NCI-H345 treated with DMSO at 0.1 percent for 48 hours (cell line): ENCODE results near the gene LEMD2.

Experiments used
- DNase-seq: peaks from one replicate; lab custom pipeline; 2025; ENCODE audit not compliant: unreplicated experiment; lab: John Stamatoyannopoulos, UW

LEMD2 gene

DNA sequence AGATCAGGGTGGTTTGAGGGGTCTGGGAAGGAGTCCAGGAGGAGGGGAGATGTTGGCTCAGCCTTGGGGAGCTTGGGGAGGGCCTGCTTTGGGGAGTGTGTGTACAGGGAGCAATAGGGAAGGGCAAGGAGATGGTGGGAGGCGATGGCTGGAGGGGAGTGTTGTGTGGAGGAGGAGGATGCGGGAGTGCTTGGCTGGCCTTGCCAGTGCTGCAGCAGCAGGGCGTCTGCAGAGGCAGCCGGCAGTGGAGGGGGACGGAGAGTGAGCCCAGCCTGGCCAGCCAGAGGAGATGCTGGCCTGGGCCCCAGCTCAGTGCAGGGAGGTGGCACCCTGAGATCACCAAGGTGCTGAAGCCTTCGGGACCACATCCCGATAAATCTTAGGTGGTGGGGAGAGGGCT is 46.1 kb downstream of the LEMD2 start:
- DNase-seq = no peak

DNA sequence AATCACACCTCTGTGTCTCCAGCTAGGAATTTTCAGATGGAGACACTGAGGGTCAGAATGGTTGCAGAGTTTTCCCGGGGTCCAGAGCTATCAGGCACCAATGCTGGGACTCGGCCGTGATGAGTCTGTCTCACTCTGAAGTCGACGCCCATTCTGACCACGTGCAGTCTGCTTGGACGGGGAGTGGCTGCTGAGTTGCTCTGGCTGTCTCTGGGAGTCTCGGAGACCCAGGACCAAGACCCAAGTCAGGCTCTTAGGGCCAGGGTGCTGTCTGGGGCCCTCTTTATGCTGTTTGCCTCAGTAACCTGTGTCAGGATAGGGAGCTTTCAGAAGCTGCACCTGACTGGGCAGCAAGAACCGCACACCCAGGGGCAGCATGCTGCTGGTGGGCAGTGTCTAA is 46.8 kb downstream of the LEMD2 start:
- no peak for DNase-seq

DNA sequence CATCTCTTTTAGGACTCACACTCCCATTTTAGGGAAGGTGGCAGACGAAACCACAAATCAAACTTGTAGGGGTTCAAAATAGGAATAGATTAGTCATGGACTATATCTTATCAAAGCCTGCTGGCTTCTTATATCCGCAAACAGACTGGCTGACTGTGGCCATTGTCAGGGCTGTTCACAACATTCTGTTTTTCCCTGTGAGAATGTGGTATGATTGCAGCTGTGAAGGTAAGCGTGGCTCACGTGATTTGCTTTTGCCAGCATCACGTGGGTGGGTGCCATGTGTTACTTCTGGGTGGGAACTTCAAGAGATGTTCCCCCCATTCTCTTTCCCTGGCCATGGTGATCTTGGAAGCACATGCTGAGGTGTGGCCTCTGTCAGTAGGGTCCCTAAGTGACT is 48.1 kb downstream of the LEMD2 start:
- DNase-seq = no peak

DNA sequence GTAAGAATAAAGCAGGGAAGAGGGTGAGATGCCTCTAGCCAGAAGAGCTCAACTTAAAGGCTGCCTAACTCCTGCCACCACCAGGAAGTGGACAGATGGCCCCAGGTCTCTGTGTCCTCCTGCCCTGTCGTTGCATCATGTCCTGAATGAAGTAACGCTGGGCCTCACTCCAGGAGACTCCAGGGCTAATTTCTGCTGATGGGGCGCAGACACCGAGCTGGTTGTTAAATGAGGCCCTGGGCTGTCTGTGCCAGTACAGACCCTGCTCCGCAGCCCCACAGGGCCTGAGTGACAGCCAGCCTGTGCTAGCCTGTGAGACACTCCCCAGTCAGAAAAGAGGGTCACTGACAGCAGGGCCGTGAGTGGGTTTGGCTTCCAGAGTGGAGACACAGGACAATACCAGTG is 48.7 kb downstream of the LEMD2 start:
- no peak for DNase-seq

DNA sequence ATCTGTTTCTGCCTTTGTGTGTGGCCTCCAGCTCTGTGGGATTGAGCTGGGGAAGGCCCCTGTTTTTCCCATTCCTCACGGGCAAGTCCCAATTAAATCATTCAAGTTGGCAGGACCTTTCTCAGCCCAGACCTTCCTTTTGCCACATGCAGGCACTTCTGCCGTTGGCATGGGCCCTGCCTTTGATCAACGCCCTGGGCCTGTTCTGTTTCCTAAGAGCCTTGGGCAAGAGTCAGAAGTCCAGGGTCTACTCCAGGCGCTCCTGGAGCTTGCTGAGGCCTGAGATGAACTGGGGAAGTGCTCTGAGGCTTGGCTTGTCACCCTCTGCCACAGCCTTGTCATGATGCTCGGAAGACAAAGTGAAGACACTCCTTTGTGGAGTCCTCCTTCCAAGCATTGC is 49.4 kb downstream of the LEMD2 start:
- DNase-seq = no peak

DNA sequence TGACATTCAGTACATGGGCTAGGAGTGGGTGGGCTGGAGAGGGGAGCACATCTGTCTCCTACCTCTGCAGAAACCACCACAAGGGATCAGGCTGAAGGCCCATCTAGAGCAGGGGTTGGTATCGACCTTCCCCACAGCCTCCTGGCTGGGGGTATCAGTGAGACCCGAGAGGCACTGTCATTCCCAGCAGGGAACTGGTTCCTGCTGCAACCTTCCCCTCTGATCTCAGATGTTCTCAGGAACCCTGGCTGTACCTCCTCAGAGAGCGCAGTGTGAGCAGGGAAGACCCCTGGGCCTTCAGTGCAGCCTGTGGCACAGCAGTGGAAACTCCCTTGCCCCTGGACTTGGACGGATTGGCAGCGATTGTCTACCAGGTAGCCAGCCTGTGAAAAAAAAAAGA is 50.1 kb downstream of the LEMD2 start:
- no peak for DNase-seq

DNA sequence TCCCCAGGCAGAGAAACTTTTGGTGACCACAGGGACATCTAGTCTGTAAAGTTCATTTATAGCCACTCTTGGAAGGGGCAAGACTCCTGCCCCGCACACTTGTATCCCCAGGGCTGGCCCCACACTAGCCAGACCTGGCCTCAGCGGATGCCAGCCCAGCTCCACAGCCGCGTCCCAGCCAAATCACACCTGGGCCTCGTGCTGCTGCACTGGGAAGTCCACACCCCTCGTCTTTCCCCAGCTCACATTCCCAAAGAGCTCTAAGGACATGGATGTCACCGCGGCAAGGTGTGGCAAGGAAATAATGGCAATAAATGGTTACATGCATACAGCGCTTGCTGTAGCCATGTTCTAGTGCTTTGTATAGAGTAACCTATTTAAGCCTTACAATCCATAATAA is 50.8 kb downstream of the LEMD2 start:
- no peak for DNase-seq

DNA sequence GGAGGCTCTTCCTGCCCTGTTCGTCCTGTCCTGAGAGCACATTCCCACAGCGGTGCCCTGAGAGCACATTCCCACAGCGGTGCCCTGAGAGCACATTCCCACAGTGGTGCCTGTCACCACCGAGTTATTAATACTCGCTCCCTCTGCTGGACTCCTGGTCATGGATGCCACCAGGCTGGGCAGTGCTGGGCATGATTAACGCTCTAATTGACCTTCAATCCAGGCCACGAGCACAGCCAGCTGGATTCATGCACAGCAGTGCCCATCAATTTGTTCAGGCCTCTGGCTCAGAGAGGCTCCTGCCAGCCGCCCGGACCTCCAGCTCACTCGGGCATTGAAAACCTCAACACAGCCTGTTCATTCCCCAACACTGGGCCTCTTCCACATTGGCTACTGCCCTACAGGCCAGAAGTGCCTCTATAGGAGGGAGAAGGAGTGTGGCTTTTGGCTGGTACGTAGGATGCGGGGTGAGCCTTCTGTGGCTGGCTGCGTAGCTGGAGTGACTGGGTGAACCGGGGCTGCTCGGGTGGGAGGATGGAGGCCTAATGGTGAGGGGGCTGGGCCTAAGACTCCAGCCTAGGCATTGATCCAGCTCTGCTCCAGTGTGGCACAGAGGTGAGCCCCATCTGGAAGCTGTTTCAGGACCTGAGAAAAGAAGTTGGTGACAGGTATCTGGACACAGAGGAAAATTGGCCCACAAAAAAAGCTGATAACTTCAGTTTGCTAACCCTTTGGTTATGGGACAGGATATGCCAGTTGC is 51.5 kb downstream of the LEMD2 start:
- DNase-seq = no peak

DNA sequence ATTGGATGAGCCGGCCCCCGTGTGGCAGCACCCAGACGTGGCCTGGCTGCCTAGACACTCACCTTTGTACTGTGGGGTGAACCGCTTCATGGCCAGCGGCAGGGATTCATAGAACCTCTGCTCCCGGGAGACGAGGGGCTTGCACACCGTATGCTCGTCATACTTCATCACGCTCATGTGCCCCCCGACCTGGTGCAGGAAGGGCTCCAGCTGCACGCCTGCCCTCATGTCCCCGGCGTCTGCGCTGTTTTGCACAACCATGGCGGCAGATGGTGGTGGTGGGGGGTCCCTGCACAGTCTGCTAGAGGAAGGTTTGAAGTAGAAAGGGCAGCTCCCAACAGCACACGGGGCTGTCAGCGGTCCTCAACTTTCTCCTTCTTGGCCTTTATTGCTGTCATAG is 53.7 kb downstream of the LEMD2 start:
- DNase-seq = no peak

DNA sequence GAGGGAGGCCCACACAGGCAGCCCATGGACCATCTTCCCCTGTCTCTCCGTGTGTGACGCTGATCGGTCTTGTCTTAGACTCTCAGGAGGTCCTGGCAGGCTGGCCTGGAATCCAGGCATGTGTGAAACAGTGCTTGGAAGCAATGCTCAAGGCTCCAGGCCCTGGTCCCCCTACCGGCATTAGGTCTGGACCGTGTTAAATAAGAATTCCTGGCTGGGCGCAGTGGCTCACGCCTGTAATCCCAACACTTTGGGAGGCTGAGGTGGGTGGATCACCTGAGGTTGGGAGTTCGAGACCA is 55.3 kb downstream of the LEMD2 start:
- DNase-seq = no peak

DNA sequence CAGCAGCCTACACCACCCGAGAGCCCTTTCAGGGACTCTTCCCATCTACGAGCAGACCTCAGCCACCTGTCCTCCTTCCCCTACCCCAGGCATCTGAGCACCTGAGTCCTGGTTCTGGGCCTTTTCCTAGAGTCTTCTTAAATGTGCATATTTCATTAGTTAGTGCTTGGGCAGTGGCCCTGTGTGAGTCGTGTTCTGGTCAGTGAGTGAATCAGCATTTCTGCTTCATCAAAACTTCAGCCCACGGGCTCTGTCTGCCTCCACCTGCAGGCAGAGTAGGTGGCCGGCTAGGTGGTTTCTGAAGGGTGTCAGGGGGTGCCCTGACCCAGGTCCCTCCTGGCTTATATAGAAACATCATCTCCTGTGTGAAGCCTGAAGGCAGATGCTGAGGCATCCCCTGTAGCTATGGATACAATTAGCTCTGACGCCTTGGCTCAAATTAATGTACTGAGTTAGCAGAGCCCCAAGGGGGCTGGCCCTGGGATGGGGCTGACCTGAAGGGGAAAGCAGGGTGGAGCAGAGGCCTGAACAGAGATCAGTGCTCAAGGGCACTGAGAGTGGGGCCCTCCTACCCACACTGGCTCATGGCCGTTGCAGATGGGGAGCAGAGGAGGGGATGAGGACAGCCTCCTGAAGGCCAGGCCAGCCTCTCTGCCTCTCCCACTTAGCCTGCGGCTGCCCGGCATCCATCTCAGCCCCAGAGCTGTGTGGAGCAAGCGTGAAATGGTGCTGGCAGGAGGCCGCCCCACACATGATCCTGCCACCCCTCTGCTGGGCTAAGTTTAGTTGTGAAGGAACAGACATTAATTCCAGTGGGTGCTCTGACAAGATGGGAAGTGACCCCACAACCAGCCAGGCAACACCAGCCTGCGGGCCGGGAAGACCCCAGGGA is 55.9 kb downstream of the LEMD2 start:
- DNase-seq = no peak

DNA sequence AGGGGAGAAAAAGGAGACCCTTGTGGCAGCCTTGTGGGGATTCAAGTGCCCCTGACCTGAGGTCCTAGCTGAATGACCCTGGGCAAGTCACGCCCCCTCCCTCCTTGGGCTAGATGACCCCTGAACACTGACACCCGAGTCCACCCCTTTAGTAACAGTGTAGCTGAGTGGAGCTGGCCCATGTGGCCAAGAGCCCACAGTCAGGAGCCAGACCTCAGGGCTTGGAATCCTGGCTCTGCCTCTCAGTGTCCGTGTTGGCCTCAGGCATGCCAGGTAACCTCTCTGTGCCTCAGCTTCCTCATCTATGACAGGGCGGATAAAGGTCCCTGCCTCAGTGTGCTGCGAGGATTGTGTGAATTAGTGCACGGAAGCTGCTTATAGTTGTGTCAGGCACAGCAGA is 56.5 kb downstream of the LEMD2 start:
- no peak for DNase-seq

DNA sequence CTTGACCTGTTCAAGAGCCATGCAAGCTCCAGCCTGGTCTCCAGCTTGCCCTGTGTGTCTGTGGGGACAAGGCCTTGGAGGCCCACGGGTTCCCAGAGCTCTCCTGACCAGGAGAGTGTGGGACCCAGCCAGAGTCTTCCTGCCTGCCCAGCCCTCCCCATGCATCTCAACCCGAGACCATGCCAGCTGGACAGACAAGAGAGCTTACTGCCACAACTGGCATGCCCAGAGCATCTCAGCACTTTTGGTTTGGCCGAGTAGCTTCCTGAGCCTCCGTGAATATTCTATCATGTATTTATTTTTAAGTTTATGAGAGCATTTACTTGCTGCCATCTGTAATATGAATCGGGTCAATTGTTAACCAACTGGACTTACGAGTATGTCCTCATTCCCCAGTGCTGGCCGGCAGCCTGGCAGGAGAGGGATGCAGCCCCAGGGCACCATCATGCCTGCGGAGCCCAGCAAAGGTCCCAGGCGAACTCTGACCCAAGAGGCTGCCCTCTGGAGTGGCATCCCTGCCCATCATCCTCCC is 57.1 kb downstream of the LEMD2 start:
- no peak for DNase-seq

DNA sequence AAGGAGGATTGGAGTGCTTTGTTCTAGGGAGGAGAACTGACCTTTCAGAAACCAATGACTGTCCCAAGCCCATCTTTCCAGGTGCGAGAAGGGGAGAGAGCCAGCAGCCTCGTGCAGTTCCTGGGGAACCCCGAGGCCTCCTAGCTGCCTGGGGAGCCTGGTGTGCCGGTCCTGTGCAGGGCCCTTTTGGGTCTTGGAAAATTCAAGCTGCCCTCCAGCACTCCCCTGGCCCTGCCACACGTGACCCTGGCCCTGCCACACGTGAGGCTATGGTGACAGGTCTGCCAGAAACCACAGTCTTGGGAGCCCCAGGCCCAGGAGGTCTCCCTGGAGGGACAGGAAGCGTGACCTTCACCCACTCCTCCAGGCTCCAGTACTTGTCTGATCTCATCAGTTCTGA is 57.9 kb downstream of the LEMD2 start:
- DNase-seq = no peak

DNA sequence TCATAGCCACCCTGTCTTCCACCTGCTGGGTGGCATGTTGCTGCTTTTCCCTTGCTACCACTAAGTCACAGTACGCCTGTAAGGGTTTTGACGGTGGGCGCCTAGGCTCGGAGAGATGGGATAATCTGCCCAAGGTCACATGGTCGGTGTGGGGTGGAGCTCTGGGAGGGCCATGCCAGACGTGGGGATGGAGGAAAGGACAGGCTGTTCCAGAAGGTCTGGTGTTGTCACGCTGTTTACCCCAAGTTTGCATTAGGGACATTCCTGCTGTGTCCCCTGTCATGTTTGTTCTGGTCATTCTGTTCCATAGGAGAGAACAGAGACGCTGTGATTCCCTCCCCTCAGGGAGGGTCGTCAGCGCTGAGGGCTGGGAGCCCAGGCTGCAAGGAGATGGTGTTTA is 58.3 kb downstream of the LEMD2 start:
- DNase-seq = no peak

DNA sequence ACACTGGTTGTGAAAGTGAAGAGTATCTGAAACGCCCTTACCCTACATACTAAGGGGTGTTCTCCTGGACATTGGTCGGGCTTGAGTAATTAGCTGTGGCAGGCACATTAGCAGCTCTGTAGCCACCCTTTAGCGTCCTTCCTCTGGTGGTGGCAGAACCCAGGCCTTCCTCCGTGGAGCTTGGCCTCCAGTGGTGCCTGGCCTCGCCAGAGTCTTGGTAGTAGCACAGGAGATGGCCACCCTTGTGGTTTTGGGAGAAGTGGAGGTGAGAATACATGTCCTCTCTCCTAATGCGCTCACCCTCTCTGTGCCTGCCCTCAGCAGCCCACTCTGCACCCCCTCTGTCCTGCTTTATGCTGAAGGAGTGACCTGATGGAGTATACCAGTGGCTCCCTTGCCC is 59.9 kb downstream of the LEMD2 start:
- no peak for DNase-seq

DNA sequence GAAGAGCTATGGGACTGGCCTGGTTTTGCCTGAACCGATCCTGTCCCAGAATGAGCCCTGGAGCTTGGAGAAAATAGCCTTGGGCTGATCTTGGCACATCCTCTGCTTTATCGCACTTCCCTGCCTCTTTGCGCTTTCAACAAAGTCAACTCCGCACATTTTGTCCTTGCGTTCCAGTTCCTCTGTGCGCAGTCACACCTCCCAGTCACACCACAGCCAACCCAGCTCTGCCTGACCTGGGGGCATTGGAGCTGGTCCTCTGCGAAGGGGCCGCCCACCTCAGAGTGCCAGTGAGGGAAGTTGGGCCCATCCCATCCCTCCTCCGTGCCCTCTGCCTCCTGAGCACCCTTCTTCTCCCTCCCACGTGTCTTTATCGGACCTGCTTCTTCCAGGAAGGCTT is 60.5 kb downstream of the LEMD2 start:
- DNase-seq = no peak

DNA sequence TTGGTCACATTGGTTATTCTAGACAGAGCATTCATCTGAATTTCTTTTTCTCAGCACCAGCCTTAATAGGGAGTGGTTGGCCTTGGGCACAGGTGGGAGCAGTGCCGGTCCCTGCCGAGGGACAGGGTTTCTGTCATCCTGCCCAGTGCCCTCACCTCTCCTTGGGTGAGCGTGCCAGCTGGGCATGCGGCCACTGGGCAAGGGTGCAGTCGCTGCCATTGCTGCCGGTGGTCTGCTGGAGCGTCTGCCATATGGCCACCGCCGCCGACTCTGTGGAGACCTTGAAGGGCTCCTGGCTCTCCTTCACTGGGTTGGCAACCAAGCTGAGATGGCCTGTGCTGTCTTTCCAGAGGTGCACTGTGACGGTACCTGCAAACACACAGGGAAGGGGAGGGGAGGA is 61.0 kb downstream of the LEMD2 start:
- no peak for DNase-seq

DNA sequence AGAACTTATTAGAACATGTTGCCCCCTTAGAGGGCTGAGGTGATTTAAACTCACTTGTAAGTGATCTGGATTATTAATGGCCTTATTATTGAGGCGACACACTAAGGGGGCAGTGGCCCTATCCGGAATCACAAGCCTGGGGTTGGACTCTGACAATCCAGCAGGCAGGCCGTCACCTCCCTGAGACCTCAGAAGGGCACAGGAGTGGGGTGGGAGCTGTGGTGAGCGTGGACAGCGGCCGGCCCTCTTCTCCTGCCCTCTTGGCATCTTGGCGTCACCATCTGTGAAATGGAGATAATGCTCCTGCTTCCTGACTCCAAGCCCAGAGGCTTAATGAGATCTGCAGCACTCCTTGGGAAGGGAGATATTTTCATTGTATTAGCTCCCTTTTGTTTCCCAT is 61.8 kb downstream of the LEMD2 start:
- no peak for DNase-seq

DNA sequence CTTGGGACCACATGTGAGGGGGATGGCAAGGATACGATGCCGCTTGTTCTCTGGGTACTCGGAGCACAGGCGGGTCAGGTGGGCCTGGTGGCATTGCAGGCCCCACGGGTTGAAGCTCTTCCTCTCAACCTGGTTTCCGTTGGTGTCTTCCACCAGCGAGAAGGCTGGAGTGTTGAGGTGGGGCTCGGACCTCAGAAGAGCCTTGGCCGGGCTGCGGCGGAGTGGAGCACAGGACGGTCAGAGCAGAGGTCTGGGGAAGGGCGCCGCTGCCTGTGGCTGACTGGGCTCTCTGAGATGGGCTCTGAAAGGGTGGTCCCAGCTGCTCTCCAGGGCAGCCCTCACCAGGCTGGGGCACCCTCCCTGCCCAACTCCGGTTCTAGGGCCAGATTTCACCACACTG is 62.2 kb downstream of the LEMD2 start:
- no peak for DNase-seq

DNA sequence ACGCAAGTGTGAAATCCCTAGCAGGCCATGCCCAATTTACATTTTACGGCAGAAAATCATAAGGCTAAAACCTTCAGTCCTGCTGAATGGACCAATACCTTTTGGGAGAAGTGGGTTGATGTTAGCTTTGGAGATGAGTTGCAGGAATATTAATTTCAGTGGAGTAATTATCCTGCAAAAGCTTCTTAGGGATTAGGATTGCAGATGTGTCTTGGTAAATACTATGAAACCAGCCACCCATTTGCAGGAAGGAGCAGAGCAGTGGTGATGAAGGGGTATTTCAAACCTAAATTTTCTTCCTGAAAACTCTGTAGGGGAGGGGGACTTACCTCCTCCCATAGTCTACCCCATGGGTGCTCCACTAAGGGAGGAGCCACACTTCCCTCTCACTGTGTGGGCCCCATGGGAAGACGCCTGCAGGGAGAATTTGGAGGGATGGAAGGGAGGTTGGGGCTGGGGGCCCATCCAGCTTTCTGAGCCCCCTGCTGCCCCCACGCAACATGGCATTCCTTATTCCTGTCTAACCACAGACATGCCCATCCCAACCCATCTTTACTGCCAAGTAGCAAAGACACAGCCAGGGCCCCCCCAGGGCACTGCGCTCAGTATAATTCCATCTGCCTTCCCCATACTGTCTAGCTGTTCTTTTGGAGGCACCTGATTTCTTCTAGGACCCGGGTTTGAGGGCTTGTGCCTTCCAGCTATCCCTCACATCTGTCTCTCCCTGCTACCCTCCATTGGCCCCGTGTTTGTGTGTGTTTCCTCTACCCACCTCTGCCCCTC is 62.8 kb downstream of the LEMD2 start:
- no peak for DNase-seq

DNA sequence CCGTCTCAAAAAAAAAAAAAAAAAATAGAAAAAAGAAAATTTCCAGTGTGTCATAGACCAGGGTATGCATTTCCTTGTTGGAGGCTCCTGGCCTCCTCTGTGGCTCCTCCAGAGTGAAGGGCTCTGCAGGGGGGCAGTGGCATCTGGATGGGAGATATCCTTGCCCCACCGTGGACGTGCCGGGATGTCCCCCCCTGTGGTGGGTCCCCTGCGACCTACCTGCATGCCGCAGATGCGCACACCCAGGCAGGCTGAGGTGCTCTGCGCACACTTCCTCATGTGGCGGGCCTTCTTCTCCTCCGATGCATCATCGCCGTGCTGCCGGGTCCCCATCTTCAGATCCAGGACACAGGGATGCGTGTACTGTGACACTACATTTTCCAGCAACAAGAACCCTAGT is 63.7 kb downstream of the LEMD2 start:
- no peak for DNase-seq
